ENCODE data around the gene GPR89B.
"Not testable (repeated sequence)": the region's sequence is repeated elsewhere in the genome, so short reads cannot be mapped to it uniquely, and the experiment has no call there.

Gene GPR89B

DNA sequence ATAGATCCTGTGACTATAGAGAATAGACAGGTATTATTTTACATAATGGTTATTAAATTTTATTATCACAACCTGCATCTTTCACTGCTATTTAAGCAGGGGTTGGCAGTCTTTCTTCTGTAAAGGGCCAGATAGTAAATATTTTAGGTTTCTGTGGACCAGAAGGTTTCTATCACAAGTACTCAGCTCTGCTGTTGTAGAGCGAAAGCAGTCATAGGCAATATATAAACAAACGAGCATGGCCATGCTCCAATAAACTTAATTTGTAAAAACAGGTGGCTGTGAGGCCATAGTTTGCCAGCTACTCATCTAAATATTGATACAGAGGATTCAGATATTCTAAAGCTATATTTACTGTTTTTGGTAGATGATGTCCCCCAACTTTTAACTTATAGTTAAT lies 12.2 kb downstream of the GPR89B start:
- not testable (repeated sequence) for DNase-seq (ENCODE audit: low read depth in 2 of 2)

DNA sequence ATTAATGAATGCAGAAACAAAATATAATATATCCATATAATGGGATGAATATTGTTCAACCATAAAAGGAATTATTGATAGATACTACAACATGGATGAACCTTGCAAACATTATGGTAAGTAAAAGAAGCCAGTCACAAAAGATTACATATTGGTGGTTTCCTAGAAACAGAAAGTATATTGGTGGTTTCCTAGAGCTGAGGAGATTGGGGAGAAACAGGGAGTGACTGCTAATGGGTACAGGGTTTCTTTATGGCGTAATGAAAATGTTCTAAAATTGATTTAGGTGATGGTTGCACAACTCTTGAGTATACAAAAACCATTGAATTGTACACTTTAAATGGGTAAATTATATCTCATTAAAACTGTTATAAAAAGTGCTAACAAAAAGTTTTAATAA lies 14.3 kb downstream of the GPR89B start:
- not testable (repeated sequence) for DNase-seq (ENCODE audit: low read depth in 2 of 2)

DNA sequence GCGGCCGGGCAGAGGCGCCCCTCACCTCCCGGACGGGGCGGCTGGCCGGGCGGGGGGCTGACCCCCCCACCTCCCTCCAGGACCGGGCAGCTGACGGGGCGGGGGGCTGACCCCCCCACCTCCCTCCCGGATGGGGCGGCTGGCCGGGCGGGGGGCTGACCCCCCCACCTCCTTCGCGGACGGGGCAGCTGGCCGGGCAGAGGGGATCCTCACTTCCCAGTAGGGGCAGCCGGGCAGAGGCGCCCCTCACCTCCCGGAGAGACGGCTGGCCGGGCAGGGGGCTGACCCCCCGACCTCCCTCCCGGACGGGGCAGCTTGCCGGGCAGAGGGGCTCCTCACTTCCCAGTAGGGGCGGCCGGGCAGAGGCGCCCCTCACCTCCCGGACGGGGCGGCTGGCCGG lies 21.3 kb downstream of the GPR89B start:
- not testable (repeated sequence) for DNase-seq (ENCODE audit: low read depth in 2 of 2)

DNA sequence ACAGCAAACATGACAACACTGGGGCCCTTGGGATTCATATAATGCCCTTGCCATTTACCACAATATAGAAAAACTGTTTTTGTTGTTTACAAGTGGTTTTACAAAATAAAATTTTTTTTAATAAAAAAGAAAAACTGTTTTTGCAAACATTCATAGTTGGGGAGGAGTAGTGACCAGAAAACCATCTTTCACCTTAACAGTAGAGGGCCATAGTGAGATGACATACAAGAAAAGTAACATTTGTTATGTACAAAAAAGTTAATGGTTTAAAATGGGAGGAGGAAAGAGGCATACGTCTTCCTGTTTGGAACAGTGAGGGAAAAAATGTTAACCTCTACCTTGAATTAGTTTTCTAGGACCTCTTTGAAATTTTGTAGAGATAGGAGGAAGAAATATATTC lies 30.7 kb downstream of the GPR89B start:
- not testable (repeated sequence) for DNase-seq (ENCODE audit: low read depth in 2 of 2)

DNA sequence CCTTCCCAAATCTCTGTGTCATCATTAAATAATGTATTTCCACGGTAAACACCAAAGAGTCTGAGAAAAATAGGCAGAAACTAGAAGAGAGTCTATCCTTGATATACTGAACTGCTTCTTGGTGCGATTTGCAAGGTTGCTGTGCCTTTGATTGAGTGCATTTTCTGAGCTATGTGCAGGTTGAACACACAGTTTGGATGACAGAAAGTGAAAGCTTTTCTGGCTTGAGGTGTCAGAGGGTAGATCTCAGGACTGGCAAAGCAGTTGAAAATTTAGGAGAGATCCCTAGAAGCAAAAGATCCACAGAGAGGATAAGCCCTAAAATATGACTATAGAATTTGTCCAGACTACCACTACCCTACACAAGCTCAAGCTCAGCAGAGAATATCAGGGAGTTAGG lies 31.5 kb downstream of the GPR89B start:
- DNase-seq (ENCODE audit: low read depth in 2 of 2), result not testable (repeated sequence)

DNA sequence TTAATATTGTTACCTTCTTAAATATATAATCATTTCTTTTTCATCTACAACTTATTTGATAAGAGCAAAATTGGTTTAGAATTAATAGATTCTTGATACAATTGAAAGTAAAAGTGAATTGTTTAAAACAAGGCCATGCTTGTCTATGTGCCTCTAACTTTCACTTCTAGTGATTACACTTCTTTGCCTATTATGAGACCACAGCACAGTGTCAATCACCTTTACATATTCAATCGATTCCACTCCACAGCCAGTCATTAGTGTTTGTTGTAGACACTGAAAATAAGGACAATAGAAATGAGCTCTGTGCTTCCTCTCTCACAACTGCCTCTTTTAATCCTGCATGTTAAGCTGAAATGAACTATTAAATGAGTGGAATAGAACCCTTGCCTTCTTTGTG lies 36.4 kb downstream of the GPR89B start:
- not testable (repeated sequence) for DNase-seq (ENCODE audit: low read depth in 2 of 2)

DNA sequence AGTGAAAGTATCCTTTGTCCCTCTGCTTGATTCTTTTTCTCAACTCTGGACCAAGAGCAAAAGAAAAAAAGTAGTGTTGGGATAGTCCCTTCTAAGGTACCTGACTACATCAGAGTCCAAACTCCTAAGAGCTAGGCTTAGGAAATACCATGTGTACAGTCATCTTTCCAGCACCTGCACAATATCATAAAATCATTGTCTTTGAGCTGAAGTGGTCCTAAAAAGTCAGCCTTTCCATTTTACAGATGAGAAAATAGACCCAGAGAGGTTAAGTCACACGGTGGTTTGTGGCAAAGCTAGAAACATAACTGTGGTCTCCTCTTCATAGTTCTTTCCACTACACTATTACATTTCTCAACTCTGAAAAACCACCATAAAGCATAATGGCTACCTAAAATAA lies 38.4 kb downstream of the GPR89B start:
- not testable (repeated sequence) for DNase-seq (ENCODE audit: low read depth in 2 of 2)

DNA sequence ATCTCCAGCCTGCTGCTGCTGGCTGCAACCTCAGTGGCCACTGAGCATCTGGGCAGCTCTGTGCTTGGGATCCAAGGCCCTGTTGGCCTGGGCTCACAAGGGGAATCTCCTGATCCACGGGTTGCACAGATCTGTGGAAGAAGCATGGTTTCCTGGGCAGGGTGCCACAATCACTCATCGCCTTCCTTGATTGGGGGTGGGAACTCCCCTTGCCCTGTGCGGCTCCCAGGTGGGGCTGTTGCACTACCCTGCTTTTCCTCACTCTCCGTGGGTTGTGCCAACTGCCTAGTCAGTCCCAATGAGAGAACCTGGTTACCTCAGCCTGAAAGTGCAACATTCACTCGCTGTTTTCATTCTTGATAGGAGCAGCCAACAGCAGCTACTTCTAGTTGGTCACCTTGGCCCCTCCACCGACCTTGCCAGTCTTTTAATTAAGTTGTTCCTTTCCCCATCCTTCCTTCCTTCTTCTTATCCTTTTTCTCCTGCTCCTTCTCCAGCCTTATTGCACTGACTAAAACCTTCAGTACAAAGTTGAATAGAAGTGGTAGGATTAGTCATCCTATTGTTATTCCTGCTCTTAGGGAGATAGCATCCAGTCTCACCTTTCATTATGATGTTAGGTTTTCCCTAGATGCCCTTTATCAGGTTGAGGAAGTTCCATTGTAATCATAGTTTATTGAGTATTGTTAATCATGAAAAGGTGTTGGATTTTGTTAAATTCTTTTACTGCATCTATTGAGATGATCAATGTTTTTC lies 50.9 kb downstream of the GPR89B start:
- not testable (repeated sequence) for DNase-seq (ENCODE audit: low read depth in 2 of 2)

DNA sequence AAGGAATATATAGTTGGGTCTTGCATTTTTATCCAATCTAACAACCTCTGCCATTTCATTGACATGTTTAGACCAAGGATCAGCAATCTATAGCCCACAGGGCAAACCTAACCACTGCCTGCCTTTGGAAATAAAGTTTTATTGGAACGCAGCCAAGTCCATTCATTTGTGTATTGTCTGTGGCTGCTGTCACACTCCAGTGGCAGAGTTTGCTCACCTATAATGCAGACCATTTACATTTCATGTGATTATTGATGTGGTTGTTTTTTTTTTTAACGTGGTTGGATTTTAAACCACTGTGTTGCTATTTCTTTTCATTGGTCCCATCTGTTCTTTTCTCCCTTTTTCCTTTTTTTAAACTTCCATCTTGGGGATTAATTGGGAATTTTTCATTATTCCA lies 57.2 kb downstream of the GPR89B start:
- DNase-seq (ENCODE audit: low read depth in 2 of 2), result not testable (repeated sequence)

DNA sequence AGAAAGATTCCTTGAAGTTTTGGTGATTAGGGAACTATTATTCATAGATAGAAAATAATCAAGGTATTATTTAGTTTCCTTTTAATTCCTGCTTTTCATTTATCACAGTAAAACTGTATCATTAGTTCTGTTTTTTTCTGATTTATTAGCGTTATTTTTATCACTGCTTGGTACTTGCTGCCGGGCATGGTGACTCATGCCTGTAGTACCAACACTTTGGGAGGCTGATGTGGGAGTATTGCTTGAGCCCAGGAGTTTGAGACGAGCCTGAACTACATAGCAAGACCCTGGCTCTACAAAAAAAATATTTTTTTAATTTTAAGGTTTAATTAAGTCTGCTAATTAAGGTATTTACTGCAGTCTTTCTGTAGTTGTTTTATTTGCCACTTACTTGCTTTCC lies 59.7 kb downstream of the GPR89B start:
- DNase-seq (ENCODE audit: low read depth in 2 of 2), result not testable (repeated sequence)

DNA sequence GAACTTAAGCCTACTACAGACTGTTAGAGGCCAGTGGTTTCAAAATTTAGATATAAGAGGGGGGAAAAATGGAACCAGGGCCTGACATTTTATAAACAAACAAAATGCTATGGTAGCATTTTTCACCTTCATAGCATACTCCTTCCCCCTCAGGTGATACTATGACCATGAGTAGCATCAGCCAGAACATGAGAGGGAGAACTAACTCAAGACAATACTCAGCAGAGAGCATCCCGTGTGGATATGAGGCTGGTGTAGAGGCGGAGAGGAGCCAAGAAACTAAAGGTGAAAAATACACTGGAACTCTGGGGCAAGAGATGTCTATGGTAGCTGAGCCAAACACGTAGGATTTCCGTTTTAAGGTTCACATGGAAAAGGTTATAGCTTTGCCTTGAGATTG lies 64.7 kb downstream of the GPR89B start:
- not testable (repeated sequence) for DNase-seq (ENCODE audit: low read depth in 2 of 2)

DNA sequence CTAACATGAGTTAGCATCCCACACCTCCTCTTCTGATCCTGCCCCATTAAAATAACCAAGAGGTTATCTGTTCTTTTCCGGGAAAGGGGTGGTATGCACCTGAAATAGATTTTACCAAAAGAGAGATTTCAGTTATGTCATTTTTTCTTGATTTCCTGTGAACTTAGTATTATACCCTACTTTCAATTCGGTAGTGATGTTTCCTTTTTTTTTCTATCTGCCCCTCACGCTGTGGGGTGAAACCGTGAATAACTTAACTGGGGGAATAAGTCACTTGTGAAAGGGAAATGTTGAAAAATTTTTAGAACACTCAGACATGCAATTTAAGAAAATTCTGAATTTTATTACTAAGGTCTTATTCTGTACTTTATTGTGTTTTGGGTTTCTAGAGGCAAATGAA lies 65.2 kb downstream of the GPR89B start:
- DNase-seq (ENCODE audit: low read depth in 2 of 2), result not testable (repeated sequence)

DNA sequence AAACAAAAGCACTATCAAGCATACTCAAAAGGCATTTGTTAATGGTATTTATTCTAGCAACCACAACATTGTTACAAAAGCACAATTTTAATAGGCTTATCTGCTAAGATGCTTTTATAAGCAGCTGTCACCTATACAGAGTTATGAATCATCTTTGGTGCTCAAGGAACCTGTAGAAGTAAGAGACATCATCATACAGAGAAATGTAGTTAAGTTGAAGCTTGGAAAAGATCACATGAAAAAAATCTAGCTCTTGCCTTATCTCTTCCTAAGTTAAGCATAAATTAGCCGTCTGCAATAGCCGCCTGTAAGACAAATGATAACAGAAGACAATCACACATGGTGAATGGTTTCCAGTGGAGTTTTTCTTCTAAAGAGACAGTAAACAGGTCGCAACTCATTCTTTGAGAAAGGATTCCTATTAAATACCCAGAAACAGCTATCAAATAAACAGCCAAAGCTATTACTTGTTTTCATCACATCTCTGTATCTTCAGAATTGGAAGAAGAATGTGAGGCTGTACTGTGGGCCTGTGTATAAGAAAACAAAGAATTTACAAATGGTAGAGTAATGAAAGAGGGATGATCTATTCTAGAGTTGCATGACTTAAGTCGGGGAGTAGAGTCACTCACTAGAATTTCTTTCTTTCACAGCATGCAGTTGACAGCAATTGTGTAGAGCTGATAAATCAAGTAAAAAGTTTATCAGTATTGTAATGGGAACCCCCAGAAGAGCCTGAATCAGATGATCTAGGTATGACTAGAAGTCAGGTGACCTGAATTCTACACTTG lies 65.8 kb downstream of the GPR89B start:
- not testable (repeated sequence) for DNase-seq (ENCODE audit: low read depth in 2 of 2)

DNA sequence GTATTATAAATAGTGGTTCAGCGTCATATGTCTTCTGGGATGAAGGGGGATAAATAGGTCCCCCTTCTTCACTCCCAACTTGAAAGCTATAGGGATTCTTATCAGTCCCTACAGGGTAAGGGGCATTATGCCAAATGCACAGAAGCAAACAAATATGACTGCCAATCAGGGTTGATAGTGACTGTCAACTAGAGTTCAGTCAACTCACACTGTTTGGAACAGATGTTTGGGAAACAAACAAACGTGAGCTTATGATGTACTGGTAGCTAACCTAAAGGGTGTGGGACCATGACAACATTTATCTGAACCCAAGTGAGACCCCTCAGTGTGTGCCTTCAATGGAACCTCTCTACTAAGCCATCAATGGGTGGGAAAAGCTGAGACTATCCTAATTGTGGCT lies 67.9 kb downstream of the GPR89B start:
- DNase-seq (ENCODE audit: low read depth in 2 of 2), result not testable (repeated sequence)

DNA sequence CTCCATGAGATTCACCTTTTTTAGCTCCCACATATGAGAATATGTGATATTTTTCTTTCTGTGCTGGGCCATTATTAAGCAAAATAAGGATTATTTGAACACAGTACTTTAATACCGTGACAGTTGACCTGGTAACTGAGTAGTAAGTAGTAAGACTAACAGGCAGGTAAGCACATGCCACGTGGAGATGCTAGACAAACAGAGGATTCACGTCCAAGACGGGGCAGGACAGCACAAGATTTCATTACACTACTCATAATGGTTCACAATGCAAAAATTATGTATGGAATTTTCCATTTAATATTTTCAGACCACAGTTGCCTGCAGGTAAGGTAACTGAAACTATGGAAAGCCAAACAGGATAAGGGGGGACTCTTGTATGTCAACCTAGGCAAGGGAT lies 79.5 kb downstream of the GPR89B start:
- not testable (repeated sequence) for DNase-seq (ENCODE audit: low read depth in 2 of 2)

DNA sequence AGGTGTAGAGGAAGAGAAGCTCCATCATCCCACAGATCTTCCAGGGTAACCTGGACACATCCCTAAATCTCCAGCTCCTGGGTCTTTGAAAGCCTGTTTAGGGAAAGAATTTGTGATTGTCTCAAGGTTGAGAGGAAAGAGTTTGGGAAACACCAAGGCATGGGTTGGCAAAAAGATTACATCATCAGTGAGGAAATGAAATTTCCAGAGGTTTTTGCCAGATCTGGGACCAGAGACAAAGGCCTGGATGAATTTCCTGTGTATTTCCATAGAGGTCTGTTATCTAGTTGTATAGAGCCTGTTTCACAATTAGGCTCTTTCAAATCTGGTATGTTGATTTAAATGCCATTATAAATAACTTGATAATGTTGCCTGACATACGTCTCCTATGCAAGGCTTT lies 82.3 kb downstream of the GPR89B start:
- no peak for DNase-seq (ENCODE audit: low read depth in 2 of 2)

DNA sequence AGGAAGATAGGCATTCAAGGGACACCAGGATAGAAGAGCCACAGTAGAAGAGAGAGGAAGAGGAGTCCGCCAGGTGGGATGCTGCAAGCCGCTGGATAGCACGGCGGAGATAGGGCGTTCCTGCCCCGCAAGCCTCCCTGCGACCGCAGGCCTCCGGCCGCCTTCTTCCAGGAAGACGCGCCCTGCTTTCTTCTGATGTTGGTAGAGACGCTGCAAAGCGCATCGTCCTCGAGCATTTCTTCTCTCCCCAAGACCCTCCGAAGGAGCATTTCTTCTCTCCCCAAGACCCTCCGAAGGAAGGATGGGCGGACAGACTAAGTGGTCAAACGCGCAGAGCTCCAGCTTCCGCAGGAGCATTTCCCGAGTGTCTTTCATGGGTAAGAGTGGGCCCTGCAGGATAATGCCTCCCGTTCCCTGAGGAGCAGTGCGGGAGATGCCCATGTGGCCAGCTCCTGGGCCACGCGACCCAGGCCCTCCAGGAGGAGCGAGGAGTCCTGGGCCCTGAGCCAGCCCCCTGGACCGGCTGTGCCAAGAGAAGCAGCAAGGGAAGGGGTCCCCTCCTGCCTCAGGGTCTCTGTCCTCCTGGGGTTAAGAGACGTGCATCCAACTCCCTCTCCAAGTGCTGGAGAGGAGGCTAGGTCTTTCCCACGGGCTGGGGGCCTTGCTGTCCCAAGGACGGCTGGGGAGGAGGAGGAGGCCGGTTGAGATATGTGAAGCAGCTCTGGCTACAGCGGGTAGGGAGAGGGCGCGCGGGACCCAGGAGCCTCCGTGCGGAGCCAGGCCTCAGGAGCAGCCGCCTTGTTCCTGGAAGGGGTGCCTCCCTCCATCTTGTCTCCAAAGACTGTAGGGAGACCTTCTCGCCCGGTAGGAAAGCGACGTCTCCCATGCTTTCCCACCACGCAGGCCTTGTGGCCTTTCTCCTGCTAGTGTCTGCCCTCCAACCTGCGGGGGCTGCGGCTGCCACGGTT lies 85.2 kb downstream of the GPR89B start:
- not testable (repeated sequence) for DNase-seq (ENCODE audit: low read depth in 2 of 2)

DNA sequence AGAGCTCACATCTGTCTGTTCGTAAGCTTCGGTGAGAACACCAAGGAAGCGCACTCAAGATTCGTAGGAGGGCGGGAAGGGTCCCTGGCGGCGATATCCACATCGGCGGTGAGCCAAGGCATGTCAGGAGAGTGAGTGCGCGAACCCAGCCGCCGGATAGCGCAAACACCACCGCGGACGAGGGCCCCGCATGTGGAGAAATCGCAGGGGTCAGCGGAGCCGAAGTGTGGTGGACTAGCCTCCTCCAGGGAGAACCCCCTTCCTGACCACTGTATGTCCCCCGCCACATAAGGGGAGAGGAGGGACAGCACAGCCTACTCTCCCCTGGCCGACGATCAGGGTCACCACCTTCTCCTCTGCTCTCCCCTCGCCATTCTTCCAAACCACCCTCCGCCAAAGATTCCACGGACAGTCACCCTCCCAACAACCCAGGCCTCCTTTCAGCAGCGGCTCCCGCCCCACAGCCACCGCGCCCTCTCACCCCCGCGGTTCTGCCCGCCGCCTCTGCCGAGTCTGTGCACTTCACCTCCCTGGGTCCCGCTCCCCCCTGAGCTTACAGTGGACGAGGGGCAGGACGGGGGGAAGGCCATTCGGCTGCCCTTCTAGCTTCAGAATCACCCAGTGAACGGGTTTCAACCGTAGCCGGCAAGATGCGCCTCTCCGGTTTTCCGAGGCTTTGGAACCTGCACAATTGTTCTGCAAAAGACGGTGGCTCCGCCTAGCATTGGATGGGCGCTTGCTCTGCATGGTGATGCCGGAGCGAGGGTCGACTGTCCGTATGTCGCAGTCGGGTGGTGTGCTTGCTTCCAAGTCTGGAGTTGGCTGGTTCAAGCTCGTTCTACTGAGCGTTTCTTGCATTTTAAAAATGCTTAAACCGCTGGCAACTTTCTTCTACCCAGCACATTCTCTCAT lies 86.3 kb downstream of the GPR89B start:
- not testable (repeated sequence) for DNase-seq (ENCODE audit: low read depth in 2 of 2)

DNA sequence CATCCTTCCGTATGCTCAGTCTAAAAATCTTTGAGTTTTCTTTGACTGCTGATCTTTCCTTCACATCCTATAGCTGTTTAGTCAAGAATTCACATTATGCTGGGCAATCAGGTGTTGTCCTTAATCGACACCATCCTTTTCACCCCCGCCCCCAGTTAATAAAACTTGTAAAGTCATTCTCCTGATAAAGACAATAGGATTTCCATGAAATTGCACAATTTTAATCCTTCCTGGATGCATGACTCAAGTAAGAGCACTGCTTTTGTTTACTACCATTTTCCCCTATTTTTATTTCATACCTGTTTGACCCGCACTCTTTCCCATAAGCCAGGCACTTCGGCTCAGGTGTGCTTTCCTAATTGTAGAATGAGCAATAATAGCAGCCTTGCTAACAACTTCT lies 96.7 kb downstream of the GPR89B start:
- DNase-seq (ENCODE audit: low read depth in 2 of 2), result not testable (repeated sequence)

DNA sequence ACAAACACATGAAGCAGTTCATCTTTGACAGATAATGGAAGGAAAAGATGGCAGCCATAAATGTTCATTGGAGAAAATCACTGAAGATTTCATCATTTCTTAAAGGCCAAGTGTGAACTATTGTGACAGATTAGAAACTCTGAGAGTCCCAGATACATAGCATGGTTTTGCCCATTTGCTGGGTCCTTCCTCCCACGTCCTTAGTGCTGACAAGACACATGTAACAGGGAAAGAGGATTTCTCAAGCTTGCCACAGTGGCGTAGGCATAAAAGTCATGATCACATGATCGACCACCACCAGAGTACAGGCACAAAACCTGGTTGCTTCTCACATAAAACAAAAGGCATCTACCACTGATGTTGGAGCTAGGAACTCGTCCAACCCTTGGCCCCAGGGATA lies 98.8 kb downstream of the GPR89B start:
- DNase-seq (ENCODE audit: low read depth in 2 of 2), result not testable (repeated sequence)

DNA sequence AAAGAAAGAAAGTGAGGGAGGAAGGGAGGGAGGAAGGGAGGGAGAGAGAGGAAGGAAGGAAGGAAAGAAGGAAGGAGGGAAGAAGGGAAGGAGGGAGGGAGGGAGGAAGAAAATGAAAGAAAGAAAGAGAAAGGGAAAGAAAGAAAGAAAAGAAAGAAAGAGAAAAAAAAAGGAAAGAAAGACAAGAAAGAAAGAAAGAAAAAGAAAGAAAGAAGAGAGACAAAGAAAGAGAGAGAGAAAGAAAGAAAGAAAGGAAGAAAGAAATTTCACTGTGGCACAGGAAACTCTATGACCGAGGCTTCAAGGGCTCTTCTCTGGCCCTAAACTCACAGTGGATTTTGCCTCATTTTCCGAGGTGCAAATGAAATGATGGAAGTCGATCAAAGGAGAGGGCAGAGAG lies 104.0 kb downstream of the GPR89B start:
- not testable (repeated sequence) for DNase-seq (ENCODE audit: low read depth in 2 of 2)
